Activated naive CD8-positive, alpha-beta T cell treated with anti-CD3 and anti-CD28 coated beads, Interleukin-2, amount 50 U/mL, for 24 hours (primary cell): ENCODE results near the gene RAB43.
"Not testable (repeated sequence)": the region's sequence is repeated elsewhere in the genome, so short reads cannot be mapped to it uniquely, and the experiment has no call there.

Experiments
- ATAC-seq: fragments of 150-1000 bp; cut with Tn5 transposase; one replicate; pipeline ENCODE4 v1.10.0; 2021
- DNase-seq: peaks from one replicate; pipeline ENCODE4 v3.0.0; 2021
- H3K27ac Mint-ChIP-seq: one replicate; pipeline ENCODE4 v1.8.0; 2021; ENCODE audit warnings: mild to moderate bottlenecking, mixed read lengths
- H3K27me3 Mint-ChIP-seq: one replicate; pipeline ENCODE4 v1.8.0; 2021; ENCODE audit warnings: mixed read lengths
- H3K36me3 Mint-ChIP-seq: one replicate; pipeline ENCODE4 v1.8.0; 2021; ENCODE audit warnings: low read depth, mixed read lengths
- H3K4me1 Mint-ChIP-seq: one replicate; pipeline ENCODE4 v1.8.0; 2021; ENCODE audit warnings: mixed read lengths
- H3K4me3 Mint-ChIP-seq: one replicate; pipeline ENCODE4 v1.8.0; 2021; ENCODE audit warnings: mild to moderate bottlenecking, moderate library complexity, mixed read lengths
- H3K9me3 Mint-ChIP-seq: one replicate; pipeline ENCODE4 v1.8.0; 2021; ENCODE audit warnings: mixed read lengths

Gene RAB43

GRCh38 chr3:129087138-129087702 is 34.4 kb downstream of the RAB43 start:
- no peaks in the 10 kb centered on the region for H3K27me3 Mint-ChIP-seq
- H3K36me3 Mint-ChIP-seq, result peaks cover 2% of the 10 kb centered on the region
- no peak for ATAC-seq
- no peak overlapping the region for H3K27ac Mint-ChIP-seq
- peaks cover under 1% of the 10 kb centered on the region for H3K4me1 Mint-ChIP-seq
- H3K4me3 Mint-ChIP-seq, result no peak overlapping the region
- H3K9me3 Mint-ChIP-seq, result no peaks in the 10 kb centered on the region
- no peak for DNase-seq

GRCh38 chr3:129085818-129086217 is 35.8 kb downstream of the RAB43 start:
- H3K36me3 Mint-ChIP-seq, result no peaks in the 10 kb centered on the region
- peaks cover 6% of the 10 kb centered on the region for H3K4me1 Mint-ChIP-seq
- no peaks in the 10 kb centered on the region for H3K27me3 Mint-ChIP-seq
- ATAC-seq, result no peak
- DNase-seq, result no peak
- no peak overlapping the region for H3K4me3 Mint-ChIP-seq
- H3K27ac Mint-ChIP-seq, result no peak overlapping the region
- H3K9me3 Mint-ChIP-seq, result no peaks in the 10 kb centered on the region

GRCh38 chr3:129085165-129085715 is 36.4 kb downstream of the RAB43 start:
- no peak for ATAC-seq
- H3K9me3 Mint-ChIP-seq, result no peaks in the 10 kb centered on the region
- no peak for DNase-seq
- H3K4me3 Mint-ChIP-seq, result no peak overlapping the region
- H3K36me3 Mint-ChIP-seq, result no peaks in the 10 kb centered on the region
- H3K27me3 Mint-ChIP-seq, result no peaks in the 10 kb centered on the region
- H3K27ac Mint-ChIP-seq, result no peak overlapping the region
- peaks cover 6% of the 10 kb centered on the region for H3K4me1 Mint-ChIP-seq

- Mint-ChIP-seq H3K36me3 (no peaks in the 10 kb centered on the region), H3K9me3 (no peaks in the 10 kb centered on the region), H3K4me1 (peaks cover 6% of the 10 kb centered on the region), H3K4me3 (no peak overlapping the region), H3K27me3 (no peaks in the 10 kb centered on the region), H3K27ac (peak overlapping the region; percentile 52)
- ATAC-seq (no peak), DNase-seq (no peak)
Measured at GRCh38 chr3:129084501-129084900, 37.1 kb downstream of the RAB43 start.

- Mint-ChIP-seq H3K4me1 (peaks cover 6% of the 10 kb centered on the region), H3K36me3 (no peaks in the 10 kb centered on the region), H3K9me3 (no peaks in the 10 kb centered on the region), H3K27me3 (no peaks in the 10 kb centered on the region), H3K4me3 (no peak overlapping the region), H3K27ac (no peak overlapping the region)
- DNase-seq (no peak), ATAC-seq (no peak)
Measured at GRCh38 chr3:129082026-129082425, 39.6 kb downstream of the RAB43 start.

GRCh38 chr3:129081503-129081902 is 40.1 kb downstream of the RAB43 start:
- Mint-ChIP-seq H3K27ac (no peak overlapping the region), H3K36me3 (no peaks in the 10 kb centered on the region), H3K4me1 (peaks cover 6% of the 10 kb centered on the region), H3K9me3 (no peaks in the 10 kb centered on the region), H3K27me3 (no peaks in the 10 kb centered on the region), H3K4me3 (no peak overlapping the region)
- DNase-seq, result no peak
- ATAC-seq, result no peak

GRCh38 chr3:129078510-129078909 is 43.1 kb downstream of the RAB43 start:
- H3K27ac Mint-ChIP-seq, result no peak overlapping the region
- no peak for ATAC-seq
- no peaks in the 10 kb centered on the region for H3K27me3 Mint-ChIP-seq

GRCh38 chr3:129077222-129077621 is 44.4 kb downstream of the RAB43 start:
- Mint-ChIP-seq H3K36me3 (no peaks in the 10 kb centered on the region), H3K9me3 (no peaks in the 10 kb centered on the region), H3K4me1 (peaks cover 5% of the 10 kb centered on the region), H3K4me3 (no peak overlapping the region), H3K27ac (no peak overlapping the region), H3K27me3 (no peaks in the 10 kb centered on the region)
- ATAC-seq (no peak), DNase-seq (no peak)

More at GRCh38 chr3:129078510-129078909, 43.1 kb downstream of the RAB43 start:
- peaks cover 6% of the 10 kb centered on the region for H3K4me1 Mint-ChIP-seq
- DNase-seq, result no peak
- H3K9me3 Mint-ChIP-seq, result no peaks in the 10 kb centered on the region
- no peaks in the 10 kb centered on the region for H3K36me3 Mint-ChIP-seq
- no peak overlapping the region for H3K4me3 Mint-ChIP-seq

- Mint-ChIP-seq H3K36me3 (no peaks in the 10 kb centered on the region), H3K9me3 (peaks cover 6% of the 10 kb centered on the region), H3K4me1 (peaks cover 24% of the 10 kb centered on the region), H3K27ac (no peak overlapping the region), H3K27me3 (peaks cover 2% of the 10 kb centered on the region), H3K4me3 (no peak overlapping the region)
- DNase-seq (no peak), ATAC-seq (peak; percentile 41)
Measured at GRCh38 chr3:129070086-129070885, 51.3 kb downstream of the RAB43 start.

GRCh38 chr3:129069313-129070085 is 52.1 kb downstream of the RAB43 start:
- not testable (repeated sequence) for DNase-seq, H3K4me3 Mint-ChIP-seq, H3K36me3 Mint-ChIP-seq, H3K27ac Mint-ChIP-seq, H3K9me3 Mint-ChIP-seq, ATAC-seq, H3K27me3 Mint-ChIP-seq
- peaks cover 24% of the 10 kb centered on the region for H3K4me1 Mint-ChIP-seq

GRCh38 chr3:129068291-129068886 is 53.2 kb downstream of the RAB43 start:
- peak overlapping the region; percentile 59 for H3K4me3 Mint-ChIP-seq
- peaks cover 24% of the 10 kb centered on the region for H3K4me1 Mint-ChIP-seq
- DNase-seq (peak; percentile 25), ATAC-seq (peak; percentile 37)
- no peaks in the 10 kb centered on the region for H3K36me3 Mint-ChIP-seq
- no peak overlapping the region for H3K27ac Mint-ChIP-seq
- peaks cover 6% of the 10 kb centered on the region for H3K9me3 Mint-ChIP-seq
- peaks cover 2% of the 10 kb centered on the region for H3K27me3 Mint-ChIP-seq

GRCh38 chr3:129067719-129068118 is 53.9 kb downstream of the RAB43 start:
- DNase-seq, result peak; percentile 39
- H3K27me3 Mint-ChIP-seq, H3K36me3 Mint-ChIP-seq, ATAC-seq, H3K9me3 Mint-ChIP-seq: not testable (repeated sequence)
- Mint-ChIP-seq H3K27ac (peak overlapping the region; percentile 62), H3K4me3 (peak overlapping the region; percentile 59), H3K4me1 (peaks cover 24% of the 10 kb centered on the region)

GRCh38 chr3:129065720-129066073 is 55.9 kb downstream of the RAB43 start:
- H3K36me3 Mint-ChIP-seq, result no peaks in the 10 kb centered on the region
- DNase-seq, result no peak

GRCh38 chr3:129065016-129065719 is 56.4 kb downstream of the RAB43 start:
- H3K4me1 Mint-ChIP-seq, result peaks cover 19% of the 10 kb centered on the region
- no peaks in the 10 kb centered on the region for H3K27me3 Mint-ChIP-seq
- DNase-seq, result no peak
- no peak overlapping the region for H3K27ac Mint-ChIP-seq
- H3K4me3 Mint-ChIP-seq, result no peak overlapping the region
- peaks cover 6% of the 10 kb centered on the region for H3K9me3 Mint-ChIP-seq
- ATAC-seq, result no peak
- H3K36me3 Mint-ChIP-seq, result no peaks in the 10 kb centered on the region

More at GRCh38 chr3:129065720-129066073, 55.9 kb downstream of the RAB43 start:
- H3K27ac Mint-ChIP-seq, result no peak overlapping the region
- H3K27me3 Mint-ChIP-seq, result peaks cover 2% of the 10 kb centered on the region
- ATAC-seq, result no peak
- no peak overlapping the region for H3K4me3 Mint-ChIP-seq
- H3K9me3 Mint-ChIP-seq, result peaks cover 6% of the 10 kb centered on the region
- H3K4me1 Mint-ChIP-seq, result peaks cover 24% of the 10 kb centered on the region
